GM23338 (cell line): ENCODE measurements around the gene FOXL2NB. TPM values are rescaled to one million over a fixed set of nuclear protein-coding genes. Genes with fewer than 3 reads are reported as not detected.

Experiments
- ATAC-seq: fragments of 200-7000 bp; cut with Tn5 transposase; 3 replicates; pipeline ENCODE4 v1.9.1; 2020
- DNase-seq: peaks from one replicate; pipeline ENCODE4 v3.0.0-alpha.2; 2015; ENCODE audit warnings: low spot score
- H2AFZ ChIP-seq: fragments of 200-600 bp; sonication (generic); 2 replicates; pipeline ENCODE4 v1.8.0; 2016; ENCODE audit warnings: antibody characterized with exemption, mild to moderate bottlenecking, moderate library complexity
- H3F3A ChIP-seq: fragments of 200-600 bp; sonication (generic); replicated peaks from 2 replicates; pipeline ENCODE4 v1.8.0; 2017; ENCODE audit warnings: antibody characterized with exemption, mixed run types, low read depth
- H3K27ac ChIP-seq: fragments of 200-600 bp; sonication (generic); 2 replicates; pipeline ENCODE4 v1.6.1; 2016; ENCODE audit warnings: low read depth
- H3K27me3 ChIP-seq: fragments of 200-600 bp; sonication (generic); 2 replicates; pipeline ENCODE4 v1.8.0; 2016; ENCODE audit warnings: mild to moderate bottlenecking, mixed run types, moderate library complexity; ENCODE audit not compliant: insufficient read depth
- H3K36me3 ChIP-seq: fragments of 200-600 bp; sonication (generic); 2 replicates; pipeline ENCODE4 v1.8.0; 2016; ENCODE audit warnings: mild to moderate bottlenecking; ENCODE audit not compliant: insufficient read depth
- H3K4me1 ChIP-seq: fragments of 200-600 bp; sonication (generic); 2 replicates; pipeline ENCODE4 v1.8.0; 2016; ENCODE audit warnings: mild to moderate bottlenecking, moderate library complexity; ENCODE audit not compliant: insufficient read depth
- H3K4me2 ChIP-seq: fragments of 200-600 bp; sonication (generic); 2 replicates; pipeline ENCODE4 v1.7.1; 2017; ENCODE audit warnings: mixed run types
- H3K4me3 ChIP-seq: fragments of 200-600 bp; sonication (generic); 2 replicates; pipeline ENCODE4 v1.6.1; 2016; ENCODE audit warnings: mixed run types
- H3K79me2 ChIP-seq: fragments of 200-600 bp; sonication (generic); replicated peaks from 2 replicates; pipeline ENCODE4 v1.8.0; 2017; ENCODE audit warnings: mild to moderate bottlenecking; ENCODE audit not compliant: insufficient read depth
- H3K9me2 ChIP-seq: fragments of 200-600 bp; sonication (generic); 2 replicates; pipeline ENCODE4 v1.8.0; 2017; ENCODE audit not compliant: insufficient read depth
- H4K20me1 ChIP-seq: fragments of 200-600 bp; sonication (generic); replicated peaks from 2 replicates; pipeline ENCODE4 v1.8.0; 2017; ENCODE audit warnings: mild to moderate bottlenecking; ENCODE audit not compliant: insufficient read depth
- H3K27ac Mint-ChIP-seq: 2 replicates; pipeline ENCODE4 v1.8.0; 2020; ENCODE audit warnings: inconsistent platforms, mild to moderate bottlenecking, moderate library complexity, mixed read lengths
- H3K27me3 Mint-ChIP-seq: 3 replicates; pipeline ENCODE4 v1.8.0; 2022; ENCODE audit warnings: low read depth, mild to moderate bottlenecking, moderate library complexity, mixed read lengths, inconsistent platforms; ENCODE audit not compliant: insufficient read depth, poor library complexity
- H3K36me3 Mint-ChIP-seq: 3 replicates; pipeline ENCODE4 v1.8.0; 2021; ENCODE audit warnings: low read depth, mild to moderate bottlenecking, inconsistent platforms, moderate library complexity, mixed read lengths
- H3K4me1 Mint-ChIP-seq: 3 replicates; pipeline ENCODE4 v1.8.0; 2020; ENCODE audit warnings: mild to moderate bottlenecking, inconsistent platforms, mixed read lengths
- H3K4me3 Mint-ChIP-seq: 3 replicates; pipeline ENCODE4 v1.8.0; 2021; ENCODE audit warnings: moderate library complexity, mild to moderate bottlenecking, inconsistent platforms, mixed read lengths
- H3K9me3 Mint-ChIP-seq: 3 replicates; pipeline ENCODE4 v1.8.0; 2020; ENCODE audit warnings: moderate library complexity, mild to moderate bottlenecking, inconsistent platforms, mixed read lengths
- CTCF ChIP-seq, 2 experiments: fragments of 200-600 bp in 1 of 2; sonication (generic) in 1 of 2; conservative IDR thresholded peaks; 2 replicates each; pipeline versions ENCODE4 v1.5.1 to v1.6.1; 2016 to 2017; ENCODE audit warnings: antibody characterized with exemption in 2 of 2, low read depth in 2 of 2, mild to moderate bottlenecking in 2 of 2, moderate library complexity in 1 of 2
- EZH2 ChIP-seq: fragments of 200-600 bp; sonication (generic); IDR thresholded peaks from one replicate; pipeline ENCODE4 v1.8.0; 2017; ENCODE audit warnings: antibody characterized with exemption, mild to moderate bottlenecking, low read depth; ENCODE audit not compliant: unreplicated experiment
- EZH2phosphoT487 ChIP-seq: fragments of 200-600 bp; sonication (generic); IDR thresholded peaks from one replicate; pipeline ENCODE4 v1.8.1; 2018; ENCODE audit warnings: antibody characterized with exemption; ENCODE audit not compliant: unreplicated experiment
- POLR2AphosphoS5 ChIP-seq: IDR thresholded peaks from 2 replicates; pipeline ENCODE4 v1.6.1; 2016; ENCODE audit warnings: antibody characterized with exemption, low read depth
- ZNF331 ChIP-seq: fragments of 250-450 bp; sonication (Bioruptor Pico); IDR thresholded peaks from 2 replicates; pipeline ENCODE4 v1.5.0; 2020; ENCODE audit warnings: low read depth, mild to moderate bottlenecking, moderate library complexity
- ZNF462 ChIP-seq: fragments of 250-450 bp; sonication (Bioruptor Pico); IDR thresholded peaks from 2 replicates; pipeline ENCODE4 v1.5.0; 2020; ENCODE audit warnings: mild to moderate bottlenecking, moderate library complexity
- polyA plus RNA-seq: library from polyadenylated mRNA; unstranded; fragments of >200 nt; fragmentation: Nextera tagmentation; extraction: Ambion mirVana; gene quantifications from 2 replicates; pipeline ENCODE4 v1.2.1, GENCODE V29; 2016
- total RNA-seq: library from RNA; depleted of rRNA; stranded (reverse); fragments of >200 nt; shearing (Covaris generic); gene quantifications from 2 replicates; pipeline ENCODE4 v1.2.3, GENCODE V29; 2014

The FOXL2NB gene
- total and polyA plus RNA-seq, 2 experiments from 2014 or later: 11.2 to 15.6 TPM

- Histone ChIP-seq H3K36me3 (no peaks in the 10 kb centered on the region), H3K27me3 (peaks cover 95% of the 10 kb centered on the region), H2AFZ (peak overlapping the region; percentile 92), H4K20me1 (peaks cover 15% of the 10 kb centered on the region), H3K4me3 (peak overlapping the region; percentile 72), H3K27ac (no peak overlapping the region), H3K4me2 (peak overlapping the region; percentile 87), H3K4me1 (peaks cover 46% of the 10 kb centered on the region), H3F3A (peaks cover 28% of the 10 kb centered on the region), H3K79me2 (no peaks in the 10 kb centered on the region), H3K9me2 (no peaks in the 10 kb centered on the region)
- H3K36me3 Mint-ChIP-seq: peaks cover 10% of the 10 kb centered on the region
- peak overlapping the region; percentile 78 for H3K4me3 Mint-ChIP-seq
- peak; percentile 68 for DNase-seq
- ATAC-seq: peak; percentile 0
- TF ChIP-seq POLR2AphosphoS5 (no peak), CTCF (conservative IDR thresholded peaks at IDR 0.05; ENCODE audit: low read depth in 2 of 2) (peak; percentile 39 to 48), EZH2phosphoT487 (peak; percentile 66), EZH2 (peak; percentile 76)
- H3K27me3 Mint-ChIP-seq: peaks cover 93% of the 10 kb centered on the region
- H3K9me3 Mint-ChIP-seq: peaks cover 9% of the 10 kb centered on the region
- no peak overlapping the region for H3K27ac Mint-ChIP-seq
- peaks cover 61% of the 10 kb centered on the region for H3K4me1 Mint-ChIP-seq
These were observed 1.0 kb upstream of the FOXL2NB start for GRCh38 chr3:138945709-138946662.

DNA sequence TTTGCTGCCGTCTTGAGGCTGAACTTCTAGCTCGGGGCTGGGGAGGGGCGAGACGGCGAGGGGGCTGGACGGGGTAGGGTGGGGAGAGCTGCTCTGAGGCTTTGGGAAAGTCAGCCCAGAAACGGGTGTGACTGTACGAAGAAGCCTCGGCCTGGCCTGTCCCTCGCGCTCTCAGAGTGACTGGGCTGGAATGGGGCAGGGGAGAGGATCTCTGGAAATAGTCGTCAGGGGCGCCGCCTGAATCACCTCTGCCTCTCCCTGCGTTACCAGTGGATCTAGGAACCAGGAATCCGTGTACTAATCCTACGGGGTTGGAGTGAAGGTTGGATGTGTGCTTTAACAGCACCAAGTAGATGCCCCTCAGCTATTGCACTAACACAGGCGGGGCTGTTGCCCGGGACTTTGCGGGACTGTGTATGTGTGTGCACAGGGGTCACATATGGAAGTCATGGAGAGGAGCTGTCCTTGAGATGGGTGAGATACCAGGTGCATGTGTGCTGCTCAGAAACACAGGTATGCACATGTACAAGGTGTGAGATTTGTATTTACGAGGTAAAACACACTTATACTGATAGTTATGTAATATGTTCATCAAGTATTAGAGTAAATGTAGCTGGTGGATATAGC lies 591 bp downstream of the FOXL2NB start:
- H3K79me2 ChIP-seq: no peaks in the 10 kb centered on the region
- peaks cover 95% of the 10 kb centered on the region for H3K27me3 ChIP-seq
- peaks cover 21% of the 10 kb centered on the region for H3F3A ChIP-seq
- Mint-ChIP-seq H3K4me1 (peaks cover 55% of the 10 kb centered on the region), H3K27ac (no peak overlapping the region), H3K36me3 (peaks cover 17% of the 10 kb centered on the region), H3K4me3 (peak overlapping the region; percentile 71), H3K9me3 (peaks cover 9% of the 10 kb centered on the region), H3K27me3 (peaks cover 93% of the 10 kb centered on the region)
- peak overlapping the region; percentile 87 for H3K4me2 ChIP-seq
- peak; percentile 60 for DNase-seq
- peaks cover 43% of the 10 kb centered on the region for H3K4me1 ChIP-seq
- H3K27ac ChIP-seq: no peak overlapping the region
- peaks cover under 1% of the 10 kb centered on the region; the same call in 1 of the 2 replicates for H4K20me1 ChIP-seq
- peak; percentile 4 for ATAC-seq
- no peaks in the 10 kb centered on the region for H3K36me3 ChIP-seq
- peak overlapping the region; percentile 72 for H3K4me3 ChIP-seq
- no peak overlapping the region for H2AFZ ChIP-seq
- no peaks in the 10 kb centered on the region for H3K9me2 ChIP-seq
- TF ChIP-seq ZNF331: no peak
- TF ChIP-seq EZH2: no peak
- no peak for TF ChIP-seq EZH2phosphoT487
- no peak for TF ChIP-seq ZNF462 (CRISPR knock-in tag)
